GM18909 (cell line): ENCODE measurements around the gene GALNTL6.
"Not testable (repeated sequence)": the region's sequence is repeated elsewhere in the genome, so short reads cannot be mapped to it uniquely, and the experiment has no call there.

Experiments
- ATAC-seq: cut with Tn5 transposase; IDR thresholded peaks from one replicate; pipeline ENCODE4 v1.9.1; 2021; ENCODE audit warnings: mild to moderate bottlenecking; ENCODE audit not compliant: unreplicated experiment, poor library complexity

GALNTL6 gene

GRCh38 chr4:172777729-172778431 is 964.7 kb downstream of the GALNTL6 start:
- ATAC-seq: no peak

- no peak for ATAC-seq
Observed at GRCh38 chr4:172778583-172778982, 965.4 kb downstream of the GALNTL6 start.

- ATAC-seq: no peak
Observed at GRCh38 chr4:172780566-172781081, 967.4 kb downstream of the GALNTL6 start.

- ATAC-seq: no peak
Observed at GRCh38 chr4:172785613-172786012, 972.4 kb downstream of the GALNTL6 start.

GRCh38 chr4:172786039-172786792 is 973.0 kb downstream of the GALNTL6 start:
- no peak for ATAC-seq

- ATAC-seq: no peak
Observed at GRCh38 chr4:172787111-172787510, 973.9 kb downstream of the GALNTL6 start.

GRCh38 chr4:172791841-172792240 is 978.6 kb downstream of the GALNTL6 start:
- ATAC-seq: no peak

GRCh38 chr4:172793565-172794306 is 980.5 kb downstream of the GALNTL6 start:
- no peak for ATAC-seq

- ATAC-seq: no peak
Observed at GRCh38 chr4:172794307-172794703, 981.1 kb downstream of the GALNTL6 start.

- ATAC-seq: not testable (repeated sequence)
Observed at GRCh38 chr4:172797281-172797680, 984.1 kb downstream of the GALNTL6 start.

GRCh38 chr4:172802032-172802431 is 988.8 kb downstream of the GALNTL6 start:
- ATAC-seq: no peak

- no peak for ATAC-seq
Observed at GRCh38 chr4:172806841-172807240, 993.6 kb downstream of the GALNTL6 start.

GRCh38 chr4:172808196-172808595 is 995.0 kb downstream of the GALNTL6 start:
- ATAC-seq: no peak

GRCh38 chr4:172809319-172809718 is 996.1 kb downstream of the GALNTL6 start:
- ATAC-seq: no peak

GRCh38 chr4:172813359-172813923 is 1000.2 kb downstream of the GALNTL6 start:
- peak; percentile 88 for ATAC-seq

GRCh38 chr4:172815499-172816164 is 1002.4 kb downstream of the GALNTL6 start:
- ATAC-seq: no peak

GRCh38 chr4:172818901-172819300 is 1005.7 kb downstream of the GALNTL6 start:
- ATAC-seq: peak; percentile 8

GRCh38 chr4:172819353-172819752 is 1006.1 kb downstream of the GALNTL6 start:
- peak; percentile 50 for ATAC-seq

GRCh38 chr4:172822331-172822730 is 1009.1 kb downstream of the GALNTL6 start:
- ATAC-seq: no peak

GRCh38 chr4:172826346-172826745 is 1013.1 kb downstream of the GALNTL6 start:
- ATAC-seq: no peak
